Mesenchymal stem cell (in vitro differentiated cells and primary cell): ENCODE measurements around the gene UNKL.

Source experiments
- DNase-seq: peaks from one replicate; pipeline ENCODE4 v3.0.0-alpha.2; 2013
- H2AFZ ChIP-seq: one replicate; pipeline ENCODE4 v1.6.1; 2013; ENCODE audit warnings: low read depth, mild to moderate bottlenecking, control low read depth, inconsistent platforms, low read length, moderate library complexity
- H2AK5ac ChIP-seq: 2 replicates; pipeline ENCODE4 v1.6.1; 2013; ENCODE audit warnings: low read length, moderate library complexity, mild to moderate bottlenecking, inconsistent platforms; ENCODE audit not compliant: severe bottlenecking
- H2BK120ac ChIP-seq: one replicate; pipeline ENCODE4 v1.6.1; 2013; ENCODE audit warnings: low read depth, mild to moderate bottlenecking, inconsistent platforms, low read length, moderate library complexity
- H2BK12ac ChIP-seq, 2 experiments: one replicate each; pipeline ENCODE4 v1.6.1; 2013; ENCODE audit warnings: inconsistent platforms in 2 of 2, low read length in 2 of 2, mild to moderate bottlenecking in 2 of 2, moderate library complexity in 2 of 2, control low read depth in 1 of 2
- H2BK15ac ChIP-seq: one replicate; pipeline ENCODE4 v1.6.1; 2013; ENCODE audit warnings: mild to moderate bottlenecking, low read depth, inconsistent platforms; ENCODE audit not compliant: poor library complexity, severe bottlenecking
- H2BK5ac ChIP-seq: 2 replicates; pipeline ENCODE4 v1.6.1; 2013; ENCODE audit warnings: low read depth, mild to moderate bottlenecking, low read length, control low read depth, inconsistent platforms; ENCODE audit not compliant: poor library complexity, severe bottlenecking
- H3K14ac ChIP-seq, 2 experiments: one replicate each; pipeline ENCODE4 v1.6.1; 2013; ENCODE audit warnings: inconsistent platforms in 2 of 2, low read length in 2 of 2, control low read depth in 1 of 2, mild to moderate bottlenecking in 1 of 2, moderate library complexity in 1 of 2
- H3K18ac ChIP-seq, 2 experiments: one replicate each; pipeline ENCODE4 v1.6.1; 2013; ENCODE audit warnings: inconsistent platforms in 2 of 2, low read length in 2 of 2, control low read depth in 1 of 2, low read depth in 1 of 2, mild to moderate bottlenecking in 1 of 2
- H3K23ac ChIP-seq, 2 experiments: one replicate each; pipeline ENCODE4 v1.6.1; 2013; ENCODE audit warnings: inconsistent platforms in 2 of 2, low read length in 2 of 2, mild to moderate bottlenecking in 2 of 2, moderate library complexity in 2 of 2, control low read depth in 1 of 2
- H3K27ac ChIP-seq: 2 replicates; pipeline ENCODE4 v1.5.1; 2013; ENCODE audit warnings: mild to moderate bottlenecking, moderate library complexity, low read length, control low read depth, inconsistent platforms; ENCODE audit not compliant: poor library complexity, severe bottlenecking
- H3K27me3 ChIP-seq, 2 experiments: 2 replicates each; pipeline versions ENCODE4 v1.6.1 to v1.7.0; 2013; ENCODE audit warnings: low read length in 2 of 2, mild to moderate bottlenecking in 2 of 2, moderate library complexity in 2 of 2, control low read depth in 1 of 2, inconsistent platforms in 1 of 2; ENCODE audit not compliant: control insufficient read depth in 1 of 2, insufficient read depth in 1 of 2
- H3K36me3 ChIP-seq, 2 experiments: 2 replicates each; pipeline versions ENCODE4 v1.6.1 to v1.7.0; 2013; ENCODE audit warnings: low read length in 2 of 2, control low read depth in 1 of 2, inconsistent platforms in 1 of 2, low read depth in 1 of 2, mild to moderate bottlenecking in 1 of 2; ENCODE audit not compliant: insufficient read depth in 2 of 2, control insufficient read depth in 1 of 2
- H3K4ac ChIP-seq, 2 experiments: one replicate each; pipeline ENCODE4 v1.6.1; 2013; ENCODE audit warnings: inconsistent platforms in 2 of 2, low read length in 2 of 2, mild to moderate bottlenecking in 2 of 2, moderate library complexity in 2 of 2, control low read depth in 1 of 2, low read depth in 1 of 2
- H3K4me1 ChIP-seq: 2 replicates; pipeline ENCODE4 v1.6.1; 2013; ENCODE audit warnings: low read depth, low read length, control low read depth; ENCODE audit not compliant: control insufficient read depth, insufficient read depth
- H3K4me2 ChIP-seq: 2 replicates; pipeline ENCODE4 v1.6.1; 2013; ENCODE audit warnings: low read length, mild to moderate bottlenecking, inconsistent platforms; ENCODE audit not compliant: poor library complexity, severe bottlenecking
- H3K4me3 ChIP-seq, 2 experiments: 2 replicates each; pipeline versions ENCODE4 v1.5.1 to v1.7.0; 2013; ENCODE audit warnings: low read length in 2 of 2, mild to moderate bottlenecking in 2 of 2, control low read depth in 1 of 2, low read depth in 1 of 2; ENCODE audit not compliant: insufficient read depth in 1 of 2
- H3K79me1 ChIP-seq: replicated peaks from 2 replicates; pipeline ENCODE4 v1.6.1; 2013; ENCODE audit warnings: mild to moderate bottlenecking, control low read depth, low read length, inconsistent platforms; ENCODE audit not compliant: poor library complexity, severe bottlenecking
- H3K9ac ChIP-seq: 2 replicates; pipeline ENCODE4 v1.7.0; 2013; ENCODE audit warnings: mild to moderate bottlenecking, low read length, moderate library complexity
- H3K9me3 ChIP-seq: 2 replicates; pipeline ENCODE4 v1.7.0; 2013; ENCODE audit warnings: mild to moderate bottlenecking, low read length; ENCODE audit not compliant: control insufficient read depth
- H4K8ac ChIP-seq: one replicate; pipeline ENCODE4 v1.6.1; 2013; ENCODE audit warnings: inconsistent platforms, mild to moderate bottlenecking, low read length, moderate library complexity
- H4K91ac ChIP-seq: one replicate; pipeline ENCODE4 v1.6.1; 2013; ENCODE audit warnings: mild to moderate bottlenecking, low read length, inconsistent platforms
- WGBS: methylation state at CpG from one replicate; pipeline ENCODE4 v1.1.7; 2013; ENCODE audit warnings: mixed read lengths; 5-methylcytosine and 5-hydroxymethylcytosine counted together

Gene UNKL

DNA sequence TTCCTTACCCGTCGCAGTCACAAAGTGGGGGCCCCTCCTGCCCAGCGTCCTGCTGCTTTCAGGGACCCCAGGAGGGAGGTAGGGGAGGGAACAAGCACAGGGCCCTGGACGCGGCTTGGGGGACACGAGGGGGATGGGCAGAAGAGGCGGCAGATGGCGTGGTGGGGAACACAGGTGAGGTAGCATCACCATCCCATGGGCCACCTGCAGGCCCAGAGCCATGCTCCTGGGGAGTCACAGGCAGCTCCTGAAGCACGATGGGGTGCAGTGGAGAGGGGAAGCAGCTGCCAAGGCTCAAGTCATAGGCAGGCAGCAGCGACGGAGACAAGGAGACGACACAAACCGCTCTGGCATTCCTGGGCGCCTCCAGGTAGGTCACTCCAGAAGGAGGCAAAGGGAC, 10.8 kb downstream of the UNKL start:
- WGBS: 94% methylated on average over 14 of the region's 14 CpGs

DNA sequence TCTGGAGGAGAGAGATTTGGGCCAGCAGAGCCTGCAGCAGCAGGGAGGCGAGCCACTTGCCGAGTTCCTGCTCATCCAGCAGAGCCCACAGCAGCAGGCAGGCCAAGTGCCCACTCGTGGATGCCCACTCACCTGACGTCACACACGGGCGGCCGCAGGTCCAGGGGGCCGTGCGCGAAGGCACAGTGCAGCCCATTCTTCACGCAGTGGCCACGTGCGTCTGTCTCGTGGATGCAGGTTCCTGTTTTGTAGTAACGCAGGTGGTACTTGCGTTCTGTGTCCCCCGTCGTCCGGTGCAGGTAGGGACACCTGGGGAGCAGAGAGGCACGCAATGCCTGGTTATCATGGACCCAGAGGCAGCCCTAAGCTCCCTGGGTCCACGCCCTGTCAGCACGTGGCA, 11.5 kb downstream of the UNKL start:
- peaks cover 6% of the 10 kb centered on the region for H3K4me1 ChIP-seq
- H2BK12ac ChIP-seq: no peak overlapping the region
- 96% methylated on average over 22 of the region's 22 CpGs for WGBS
- H3K18ac ChIP-seq: no peak overlapping the region
- peaks cover 48 to 79% of the 10 kb centered on the region in 2 experiments for H3K36me3 ChIP-seq
- H4K91ac ChIP-seq: no peak overlapping the region
- no peak overlapping the region for H2BK120ac ChIP-seq
- no peak overlapping the region for H2BK5ac ChIP-seq
- H2AFZ ChIP-seq: no peak overlapping the region
- H2BK15ac ChIP-seq: no peak overlapping the region
- no peak overlapping the region for H4K8ac ChIP-seq
- no peak overlapping the region for H2AK5ac ChIP-seq
- DNase-seq: no peak
- H3K4ac ChIP-seq: no peak overlapping the region
- H3K27ac ChIP-seq: no peak overlapping the region
- no peak overlapping the region for H3K9ac ChIP-seq
- no peaks in the 10 kb centered on the region for H3K27me3 ChIP-seq
- no peak overlapping the region for H3K4me2 ChIP-seq
- H3K23ac ChIP-seq: no peak overlapping the region
- H3K4me3 ChIP-seq: no peak overlapping the region
- H3K79me1 ChIP-seq: peaks cover 36% of the 10 kb centered on the region
- H3K14ac ChIP-seq: no peak overlapping the region
- H3K9me3 ChIP-seq: no peaks in the 10 kb centered on the region

More for the DNA sequence above, 10.8 kb downstream of the UNKL start:
- no peak overlapping the region for H2BK120ac ChIP-seq
- no peak overlapping the region for H2BK12ac ChIP-seq
- H2AK5ac ChIP-seq: no peak overlapping the region
- no peak overlapping the region for H3K4me3 ChIP-seq
- no peak overlapping the region for H2BK5ac ChIP-seq
- peaks cover 42 to 73% of the 10 kb centered on the region in 2 experiments for H3K36me3 ChIP-seq
- no peak overlapping the region for H3K18ac ChIP-seq
- peak overlapping the region; percentile 54 for H2BK15ac ChIP-seq
- H3K4me2 ChIP-seq: no peak overlapping the region
- no peak overlapping the region for H4K8ac ChIP-seq
- no peak for DNase-seq
- H3K4me1 ChIP-seq: peaks cover 8% of the 10 kb centered on the region
- no peak overlapping the region for H3K9ac ChIP-seq
- H3K27ac ChIP-seq: no peak overlapping the region
- H4K91ac ChIP-seq: peak overlapping the region; percentile 28
- no peak overlapping the region for H3K23ac ChIP-seq
- no peaks in the 10 kb centered on the region for H3K27me3 ChIP-seq
- H3K79me1 ChIP-seq: peaks cover 41% of the 10 kb centered on the region
- no peaks in the 10 kb centered on the region for H3K9me3 ChIP-seq
- no peak overlapping the region for H3K4ac ChIP-seq
- no peak overlapping the region for H2AFZ ChIP-seq
- H3K14ac ChIP-seq: no peak overlapping the region

DNA sequence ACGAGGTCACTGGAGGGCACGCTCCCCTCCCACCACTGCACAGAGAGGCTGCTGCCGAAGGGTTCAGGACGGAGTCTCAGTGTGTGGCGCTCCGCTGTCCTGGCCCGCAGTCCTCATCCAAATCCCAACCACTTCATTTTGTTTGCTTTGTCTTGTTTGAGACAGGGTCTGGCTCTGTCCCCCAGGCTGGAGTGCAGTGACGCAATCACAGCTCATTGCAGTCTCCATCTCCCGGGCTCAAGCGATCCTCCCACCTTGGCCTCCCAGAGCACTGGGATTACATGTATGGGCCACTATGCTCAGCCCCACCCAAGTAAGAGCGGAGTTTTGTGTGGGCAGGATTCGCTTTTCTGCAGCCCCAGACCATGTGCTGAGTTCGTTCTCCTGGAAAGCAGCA, 12.7 kb downstream of the UNKL start:
- Histone ChIP-seq H3K18ac (no peak overlapping the region), H4K91ac (no peak overlapping the region), H3K36me3 (peaks cover 55 to 81% of the 10 kb centered on the region in 2 experiments), H2AFZ (no peak overlapping the region), H4K8ac (no peak overlapping the region), H3K4me1 (peaks cover 2% of the 10 kb centered on the region), H3K9ac (no peak overlapping the region), H2BK12ac (no peak overlapping the region), H3K4ac (no peak overlapping the region), H3K79me1 (peaks cover 27% of the 10 kb centered on the region), H3K9me3 (no peaks in the 10 kb centered on the region), H3K4me3 (no peak overlapping the region), H2BK120ac (no peak overlapping the region), H3K23ac (no peak overlapping the region), H2BK5ac (no peak overlapping the region), H2AK5ac (no peak overlapping the region), H3K14ac (no peak overlapping the region), H2BK15ac (no peak overlapping the region), H3K27me3 (no peaks in the 10 kb centered on the region), H3K27ac (no peak overlapping the region), H3K4me2 (no peak overlapping the region)
- WGBS: 97% methylated on average over 13 of the region's 13 CpGs
- DNase-seq: no peak

DNA sequence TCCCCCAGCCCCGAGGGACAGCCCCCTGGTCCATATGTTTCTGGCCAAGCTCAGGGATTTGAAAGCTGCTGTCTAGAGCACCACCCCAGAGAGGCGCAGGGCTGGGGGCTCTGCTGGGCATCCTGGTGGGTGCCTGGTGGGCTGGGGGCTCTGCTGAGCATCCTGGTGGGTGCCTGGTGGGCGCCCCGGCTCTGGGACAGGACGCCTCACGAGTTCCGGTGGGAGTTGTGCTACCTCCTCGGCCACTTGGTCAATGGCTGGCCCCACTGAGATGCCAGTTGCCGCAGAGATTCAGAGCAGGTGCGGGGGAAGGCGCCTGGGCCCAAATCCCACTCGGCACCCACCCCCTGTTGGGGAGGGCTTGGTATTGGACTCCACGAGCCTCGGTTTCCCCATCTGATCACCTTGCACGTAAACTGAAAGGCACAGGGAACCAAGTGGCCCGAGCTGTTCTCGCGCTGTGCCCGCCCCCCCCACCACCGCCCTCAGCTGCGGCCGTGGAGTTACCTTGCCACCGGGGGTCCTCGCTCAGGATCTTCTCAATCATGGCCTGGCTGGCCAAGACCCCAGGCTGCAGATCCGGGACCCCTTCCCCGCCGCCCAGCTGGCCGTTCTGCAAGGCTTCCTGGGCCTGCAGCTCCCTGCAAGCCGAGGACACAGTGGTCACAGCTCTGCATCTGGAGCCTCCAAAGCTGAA, 13.3 kb downstream of the UNKL start:
- Histone ChIP-seq H3K9me3 (no peaks in the 10 kb centered on the region), H2AK5ac (no peak overlapping the region), H3K4me3 (no peak overlapping the region), H2BK12ac (no peak overlapping the region), H4K91ac (no peak overlapping the region), H3K4ac (no peak overlapping the region), H3K18ac (no peak overlapping the region), H3K9ac (no peak overlapping the region), H3K27ac (no peak overlapping the region), H3K79me1 (peaks cover 24% of the 10 kb centered on the region), H3K36me3 (peaks cover 55 to 83% of the 10 kb centered on the region in 2 experiments), H2BK120ac (no peak overlapping the region), H3K23ac (no peak overlapping the region), H3K4me2 (no peak overlapping the region), H2BK5ac (no peak overlapping the region), H2BK15ac (no peak overlapping the region), H2AFZ (no peak overlapping the region), H4K8ac (no peak overlapping the region), H3K27me3 (no peaks in the 10 kb centered on the region), H3K14ac (no peak overlapping the region), H3K4me1 (peaks cover 2% of the 10 kb centered on the region)
- 89% methylated on average over 29 of the region's 29 CpGs for WGBS
- no peak for DNase-seq
